Mesenchymal stem cell (in vitro differentiated cells and primary cell): ENCODE data around the gene NXPH3.

Source experiments
- DNase-seq: peaks from one replicate; pipeline ENCODE4 v3.0.0-alpha.2; 2013
- H2AFZ ChIP-seq: one replicate; pipeline ENCODE4 v1.6.1; 2013; ENCODE audit warnings: low read depth, mild to moderate bottlenecking, control low read depth, inconsistent platforms, low read length, moderate library complexity
- H2AK5ac ChIP-seq: 2 replicates; pipeline ENCODE4 v1.6.1; 2013; ENCODE audit warnings: low read length, moderate library complexity, mild to moderate bottlenecking, inconsistent platforms; ENCODE audit not compliant: severe bottlenecking
- H2BK120ac ChIP-seq: one replicate; pipeline ENCODE4 v1.6.1; 2013; ENCODE audit warnings: low read depth, mild to moderate bottlenecking, inconsistent platforms, low read length, moderate library complexity
- H2BK12ac ChIP-seq, 2 experiments: one replicate each; pipeline ENCODE4 v1.6.1; 2013; ENCODE audit warnings: inconsistent platforms in 2 of 2, low read length in 2 of 2, mild to moderate bottlenecking in 2 of 2, moderate library complexity in 2 of 2, control low read depth in 1 of 2
- H2BK15ac ChIP-seq: one replicate; pipeline ENCODE4 v1.6.1; 2013; ENCODE audit warnings: mild to moderate bottlenecking, low read depth, inconsistent platforms; ENCODE audit not compliant: poor library complexity, severe bottlenecking
- H2BK5ac ChIP-seq: 2 replicates; pipeline ENCODE4 v1.6.1; 2013; ENCODE audit warnings: low read depth, mild to moderate bottlenecking, low read length, control low read depth, inconsistent platforms; ENCODE audit not compliant: poor library complexity, severe bottlenecking
- H3K14ac ChIP-seq, 2 experiments: one replicate each; pipeline ENCODE4 v1.6.1; 2013; ENCODE audit warnings: inconsistent platforms in 2 of 2, low read length in 2 of 2, control low read depth in 1 of 2, mild to moderate bottlenecking in 1 of 2, moderate library complexity in 1 of 2
- H3K18ac ChIP-seq, 2 experiments: one replicate each; pipeline ENCODE4 v1.6.1; 2013; ENCODE audit warnings: inconsistent platforms in 2 of 2, low read length in 2 of 2, control low read depth in 1 of 2, low read depth in 1 of 2, mild to moderate bottlenecking in 1 of 2
- H3K23ac ChIP-seq, 2 experiments: one replicate each; pipeline ENCODE4 v1.6.1; 2013; ENCODE audit warnings: inconsistent platforms in 2 of 2, low read length in 2 of 2, mild to moderate bottlenecking in 2 of 2, moderate library complexity in 2 of 2, control low read depth in 1 of 2
- H3K27ac ChIP-seq: 2 replicates; pipeline ENCODE4 v1.5.1; 2013; ENCODE audit warnings: mild to moderate bottlenecking, moderate library complexity, low read length, control low read depth, inconsistent platforms; ENCODE audit not compliant: poor library complexity, severe bottlenecking
- H3K27me3 ChIP-seq, 2 experiments: 2 replicates each; pipeline versions ENCODE4 v1.6.1 to v1.7.0; 2013; ENCODE audit warnings: low read length in 2 of 2, mild to moderate bottlenecking in 2 of 2, moderate library complexity in 2 of 2, control low read depth in 1 of 2, inconsistent platforms in 1 of 2; ENCODE audit not compliant: control insufficient read depth in 1 of 2, insufficient read depth in 1 of 2
- H3K36me3 ChIP-seq, 2 experiments: 2 replicates each; pipeline versions ENCODE4 v1.6.1 to v1.7.0; 2013; ENCODE audit warnings: low read length in 2 of 2, control low read depth in 1 of 2, inconsistent platforms in 1 of 2, low read depth in 1 of 2, mild to moderate bottlenecking in 1 of 2; ENCODE audit not compliant: insufficient read depth in 2 of 2, control insufficient read depth in 1 of 2
- H3K4ac ChIP-seq, 2 experiments: one replicate each; pipeline ENCODE4 v1.6.1; 2013; ENCODE audit warnings: inconsistent platforms in 2 of 2, low read length in 2 of 2, mild to moderate bottlenecking in 2 of 2, moderate library complexity in 2 of 2, control low read depth in 1 of 2, low read depth in 1 of 2
- H3K4me1 ChIP-seq: 2 replicates; pipeline ENCODE4 v1.6.1; 2013; ENCODE audit warnings: low read depth, low read length, control low read depth; ENCODE audit not compliant: control insufficient read depth, insufficient read depth
- H3K4me2 ChIP-seq: 2 replicates; pipeline ENCODE4 v1.6.1; 2013; ENCODE audit warnings: low read length, mild to moderate bottlenecking, inconsistent platforms; ENCODE audit not compliant: poor library complexity, severe bottlenecking
- H3K4me3 ChIP-seq, 2 experiments: 2 replicates each; pipeline versions ENCODE4 v1.5.1 to v1.7.0; 2013; ENCODE audit warnings: low read length in 2 of 2, mild to moderate bottlenecking in 2 of 2, control low read depth in 1 of 2, low read depth in 1 of 2; ENCODE audit not compliant: insufficient read depth in 1 of 2
- H3K79me1 ChIP-seq: replicated peaks from 2 replicates; pipeline ENCODE4 v1.6.1; 2013; ENCODE audit warnings: mild to moderate bottlenecking, control low read depth, low read length, inconsistent platforms; ENCODE audit not compliant: poor library complexity, severe bottlenecking
- H3K9ac ChIP-seq: 2 replicates; pipeline ENCODE4 v1.7.0; 2013; ENCODE audit warnings: mild to moderate bottlenecking, low read length, moderate library complexity
- H3K9me3 ChIP-seq: 2 replicates; pipeline ENCODE4 v1.7.0; 2013; ENCODE audit warnings: mild to moderate bottlenecking, low read length; ENCODE audit not compliant: control insufficient read depth
- H4K8ac ChIP-seq: one replicate; pipeline ENCODE4 v1.6.1; 2013; ENCODE audit warnings: inconsistent platforms, mild to moderate bottlenecking, low read length, moderate library complexity
- H4K91ac ChIP-seq: one replicate; pipeline ENCODE4 v1.6.1; 2013; ENCODE audit warnings: mild to moderate bottlenecking, low read length, inconsistent platforms
- WGBS: methylation state at CpG from one replicate; pipeline ENCODE4 v1.1.7; 2013; ENCODE audit warnings: mixed read lengths; 5-methylcytosine and 5-hydroxymethylcytosine counted together

NXPH3 gene

DNA sequence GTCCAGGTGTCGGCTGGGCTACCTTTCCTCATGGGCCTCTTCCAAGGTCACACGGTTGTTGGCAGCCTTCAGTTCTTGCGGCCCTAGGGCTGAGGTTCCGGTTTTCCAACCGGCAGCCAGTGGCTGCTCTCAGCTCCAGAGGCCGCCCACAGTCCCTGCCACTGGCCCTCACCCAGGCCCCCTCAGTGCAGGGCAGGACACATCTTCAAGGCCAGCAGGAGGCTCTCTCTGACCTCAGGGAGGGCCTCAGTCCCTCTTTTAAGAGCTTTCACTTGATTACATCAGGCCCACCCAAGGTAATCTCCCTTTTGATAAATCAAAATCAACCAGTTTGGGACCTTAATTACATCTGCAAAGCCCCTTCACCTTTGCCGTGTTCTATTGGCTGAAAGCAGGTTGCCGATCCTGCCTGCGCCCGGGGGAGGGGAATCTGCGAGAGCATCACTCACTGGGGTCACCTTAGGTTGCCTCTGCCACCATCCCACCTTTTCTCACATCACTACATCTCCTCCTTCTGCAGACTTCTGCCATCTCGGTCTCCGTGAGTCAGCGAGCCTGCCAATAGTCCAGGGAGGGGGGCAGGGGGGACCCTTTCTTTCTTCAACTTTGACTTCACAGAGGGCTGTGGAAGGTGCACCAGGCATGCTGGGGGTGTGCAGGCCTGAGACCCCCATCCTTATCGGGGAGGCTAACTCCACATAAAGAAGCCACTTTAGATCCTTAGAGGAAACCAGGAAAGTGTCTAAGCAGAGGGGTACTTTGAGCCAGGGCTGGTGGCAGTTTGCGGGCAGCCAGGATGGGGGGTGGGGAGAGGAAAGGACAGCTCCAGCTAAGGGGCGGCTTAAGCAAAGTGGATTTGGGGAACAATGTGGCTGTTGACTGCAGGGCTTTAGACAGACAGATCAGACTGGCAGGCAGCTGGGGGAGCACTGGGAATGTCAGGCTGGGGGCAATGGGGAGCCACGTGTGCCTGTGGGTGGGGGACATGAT, 28.8 kb upstream of the NXPH3 start:
- Histone ChIP-seq H2BK15ac (no peak overlapping the region), H4K91ac (no peak overlapping the region), H2AFZ (no peak overlapping the region), H3K27ac (no peak overlapping the region), H3K4me2 (no peak overlapping the region), H4K8ac (no peak overlapping the region), H3K14ac (peak overlapping the region in 1 of 2 experiments; percentile 5), H2BK5ac (no peak overlapping the region), H3K18ac (no peak overlapping the region), H3K4me1 (no peaks in the 10 kb centered on the region), H3K36me3 (no peaks in the 10 kb centered on the region), H3K9me3 (no peaks in the 10 kb centered on the region), H2AK5ac (no peak overlapping the region), H2BK120ac (no peak overlapping the region), H3K23ac (no peak overlapping the region), H3K79me1 (no peaks in the 10 kb centered on the region), H2BK12ac (no peak overlapping the region), H3K4ac (no peak overlapping the region), H3K27me3 (peaks cover 32 to 58% of the 10 kb centered on the region in 2 experiments), H3K4me3 (no peak overlapping the region), H3K9ac (peak overlapping the region; percentile 18)
- no peak for DNase-seq
- 88% methylated on average over 18 of the region's 18 CpGs for WGBS

DNA sequence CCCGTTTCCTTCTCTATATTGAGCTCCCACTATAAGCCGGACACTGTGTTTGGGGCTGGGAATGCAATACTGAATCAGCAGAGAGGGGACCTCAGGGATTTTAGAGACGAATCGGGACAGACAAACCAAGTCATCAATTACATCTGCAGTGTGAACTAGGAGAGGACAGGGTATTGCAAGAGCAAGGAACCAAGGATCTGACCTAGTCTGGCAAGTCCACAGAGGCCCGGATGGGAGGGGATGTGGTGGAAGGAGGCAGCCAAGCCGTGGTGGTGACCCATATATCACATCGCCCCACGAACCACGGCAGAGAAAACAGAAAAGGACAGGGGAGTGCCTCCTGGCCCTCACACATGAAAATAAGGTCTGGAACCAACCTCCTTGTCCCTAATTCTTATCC, 28.1 kb upstream of the NXPH3 start:
- H4K8ac ChIP-seq = no peak overlapping the region
- H3K18ac ChIP-seq = no peak overlapping the region
- H3K4me3 ChIP-seq = no peak overlapping the region
- no peak overlapping the region for H3K4ac ChIP-seq
- no peak overlapping the region for H2BK5ac ChIP-seq
- no peaks in the 10 kb centered on the region for H3K4me1 ChIP-seq
- H3K14ac ChIP-seq = no peak overlapping the region
- WGBS = 81% methylated on average over 8 of the region's 9 CpGs
- no peaks in the 10 kb centered on the region for H3K36me3 ChIP-seq
- H3K9ac ChIP-seq = peak overlapping the region; percentile 18
- no peaks in the 10 kb centered on the region for H3K79me1 ChIP-seq
- H3K27ac ChIP-seq = no peak overlapping the region
- H2BK120ac ChIP-seq = no peak overlapping the region
- no peaks in the 10 kb centered on the region for H3K9me3 ChIP-seq
- peaks cover 30 to 55% of the 10 kb centered on the region in 2 experiments for H3K27me3 ChIP-seq
- H2BK12ac ChIP-seq = no peak overlapping the region
- H2BK15ac ChIP-seq = no peak overlapping the region
- H3K23ac ChIP-seq = no peak overlapping the region
- H2AFZ ChIP-seq = no peak overlapping the region
- no peak overlapping the region for H4K91ac ChIP-seq
- no peak overlapping the region for H2AK5ac ChIP-seq
- H3K4me2 ChIP-seq = no peak overlapping the region
- no peak for DNase-seq

DNA sequence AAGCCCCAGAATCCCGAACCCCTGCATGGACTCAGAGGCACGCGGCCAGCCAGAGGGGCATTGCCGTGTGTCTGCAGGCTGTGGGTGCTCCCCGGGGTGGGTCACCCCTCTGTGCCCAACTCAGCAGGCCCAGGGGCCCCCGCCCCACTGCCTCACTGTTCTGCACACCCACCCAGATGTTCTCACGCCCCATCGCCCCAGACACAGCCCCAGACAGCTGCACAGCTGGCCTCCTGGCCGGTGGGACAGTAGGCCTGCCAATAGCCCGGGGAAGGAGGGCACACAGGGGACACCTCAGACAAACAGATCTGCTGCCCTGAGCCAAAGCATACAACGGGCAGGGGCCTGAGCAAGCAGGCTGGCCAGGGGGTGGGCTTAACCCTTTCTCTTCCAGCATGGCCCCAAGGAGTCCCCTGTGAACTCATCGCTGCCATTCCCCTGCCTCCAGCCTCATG, 27.6 kb upstream of the NXPH3 start:
- Histone ChIP-seq H3K9ac (no peak overlapping the region), H3K4ac (no peak overlapping the region), H3K4me1 (no peaks in the 10 kb centered on the region), H2BK15ac (no peak overlapping the region), H2BK5ac (no peak overlapping the region), H3K27ac (no peak overlapping the region), H3K4me2 (no peak overlapping the region), H3K27me3 (peaks cover 30 to 55% of the 10 kb centered on the region in 2 experiments), H2AFZ (no peak overlapping the region), H2BK12ac (no peak overlapping the region), H4K91ac (no peak overlapping the region), H2BK120ac (no peak overlapping the region), H3K79me1 (no peaks in the 10 kb centered on the region), H3K36me3 (no peaks in the 10 kb centered on the region), H3K23ac (no peak overlapping the region), H3K4me3 (peak overlapping the region in 1 of 2 experiments; percentile 16), H3K18ac (no peak overlapping the region), H3K9me3 (no peaks in the 10 kb centered on the region), H2AK5ac (no peak overlapping the region), H4K8ac (no peak overlapping the region), H3K14ac (no peak overlapping the region)
- 70% methylated on average over 12 of the region's 12 CpGs for WGBS
- no peak for DNase-seq

DNA sequence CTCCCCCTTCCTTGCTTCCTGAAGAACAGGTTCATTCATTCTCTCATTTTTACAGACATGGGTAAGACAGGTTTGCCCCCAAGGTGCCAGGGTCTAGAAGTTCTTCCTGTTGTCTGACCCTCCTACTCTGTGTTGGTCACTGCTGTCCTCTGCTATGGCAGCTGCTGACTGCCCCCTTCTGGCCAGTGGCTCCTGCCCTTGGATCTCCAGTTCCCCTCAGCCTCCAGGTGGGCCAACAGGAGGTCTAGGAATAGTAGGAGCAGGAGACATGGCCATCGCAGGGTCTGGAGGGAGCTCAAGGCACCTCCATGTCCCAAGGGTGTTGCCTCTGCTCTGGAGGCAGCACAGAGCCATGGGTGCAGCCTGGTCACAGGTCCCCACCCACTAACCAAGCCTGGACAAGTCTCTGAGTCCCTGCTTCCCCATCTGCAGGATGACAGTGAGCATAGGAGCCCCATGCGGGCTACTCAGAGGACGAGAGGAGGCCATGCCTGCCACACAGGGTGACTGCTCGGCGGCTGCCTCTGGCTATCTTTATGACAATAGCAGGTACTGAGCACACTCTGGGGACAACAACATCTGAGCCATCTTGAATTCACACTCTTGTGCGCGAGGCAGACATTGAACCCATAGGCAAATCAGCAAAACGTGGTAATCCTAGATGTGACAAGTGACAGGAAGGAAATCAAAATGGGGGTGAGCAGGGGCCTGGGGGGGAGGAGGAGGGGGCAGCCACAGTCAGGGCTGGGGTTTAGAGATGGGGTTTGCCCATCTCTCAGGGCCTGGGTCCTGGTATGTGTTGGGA, 27.0 kb upstream of the NXPH3 start:
- Histone ChIP-seq H2AFZ (no peak overlapping the region), H3K27ac (no peak overlapping the region), H3K14ac (no peak overlapping the region), H2BK5ac (no peak overlapping the region), H3K79me1 (no peaks in the 10 kb centered on the region), H4K91ac (no peak overlapping the region), H3K4me1 (no peaks in the 10 kb centered on the region), H4K8ac (no peak overlapping the region), H3K4me3 (no peak overlapping the region), H3K4ac (no peak overlapping the region), H3K4me2 (no peak overlapping the region), H3K9me3 (no peaks in the 10 kb centered on the region), H2BK15ac (no peak overlapping the region), H2BK12ac (no peak overlapping the region), H3K36me3 (no peaks in the 10 kb centered on the region), H2AK5ac (no peak overlapping the region), H3K27me3 (peaks cover 30 to 58% of the 10 kb centered on the region in 2 experiments), H3K23ac (no peak overlapping the region), H3K18ac (no peak overlapping the region), H2BK120ac (no peak overlapping the region), H3K9ac (no peak overlapping the region)
- peak; percentile 40 for DNase-seq
- 83% methylated on average over 8 of the region's 8 CpGs for WGBS
